HG03442 (cell line): ENCODE data around the gene SPDYE4.
"Not testable (repeated sequence)": the region's sequence is repeated elsewhere in the genome, so short reads cannot be mapped to it uniquely, and the experiment has no call there.

ENCODE experiments used
- ATAC-seq: cut with Tn5 transposase; IDR thresholded peaks from one replicate; pipeline ENCODE4 v1.9.1; 2021; ENCODE audit warnings: mild to moderate bottlenecking, moderate library complexity; ENCODE audit not compliant: unreplicated experiment

The SPDYE4 gene, protein sequence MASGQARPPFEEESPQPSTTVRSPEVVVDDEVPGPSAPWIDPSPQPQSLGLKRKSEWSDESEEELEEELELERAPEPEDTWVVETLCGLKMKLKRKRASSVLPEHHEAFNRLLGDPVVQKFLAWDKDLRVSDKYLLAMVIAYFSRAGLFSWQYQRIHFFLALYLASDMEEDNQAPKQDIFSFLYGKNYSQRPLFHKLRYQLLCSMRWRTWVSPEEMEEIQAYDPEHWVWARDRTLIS

DNA sequence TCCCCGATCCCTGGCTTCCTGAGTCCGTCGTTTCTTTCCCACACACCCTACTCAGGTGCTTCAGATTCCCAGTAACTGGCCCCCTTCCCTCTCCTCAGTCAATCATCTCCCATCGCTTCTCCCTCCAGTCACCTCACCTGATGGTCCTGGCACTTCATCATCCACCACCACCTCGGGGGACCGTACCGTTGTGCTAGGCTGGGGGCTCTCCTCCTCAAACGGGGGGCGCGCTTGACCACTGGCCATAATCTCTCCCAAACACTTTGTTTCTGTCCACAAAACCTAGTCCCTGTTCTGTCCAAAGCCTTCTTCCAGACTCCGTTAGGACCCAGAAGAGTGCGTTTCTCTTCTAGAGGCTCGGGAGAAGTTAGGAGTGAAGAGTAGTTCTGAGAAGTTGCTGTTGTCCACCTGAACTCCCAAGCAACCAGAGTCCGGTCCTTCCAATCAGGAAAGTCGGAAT, at the start of gene SPDYE4:
TSS of gene SPDYE4 (minus strand) at position 410 of the 460 bp plus-strand sequence. CDS start at position 246, 164 bp downstream.
- no peak for ATAC-seq

DNA sequence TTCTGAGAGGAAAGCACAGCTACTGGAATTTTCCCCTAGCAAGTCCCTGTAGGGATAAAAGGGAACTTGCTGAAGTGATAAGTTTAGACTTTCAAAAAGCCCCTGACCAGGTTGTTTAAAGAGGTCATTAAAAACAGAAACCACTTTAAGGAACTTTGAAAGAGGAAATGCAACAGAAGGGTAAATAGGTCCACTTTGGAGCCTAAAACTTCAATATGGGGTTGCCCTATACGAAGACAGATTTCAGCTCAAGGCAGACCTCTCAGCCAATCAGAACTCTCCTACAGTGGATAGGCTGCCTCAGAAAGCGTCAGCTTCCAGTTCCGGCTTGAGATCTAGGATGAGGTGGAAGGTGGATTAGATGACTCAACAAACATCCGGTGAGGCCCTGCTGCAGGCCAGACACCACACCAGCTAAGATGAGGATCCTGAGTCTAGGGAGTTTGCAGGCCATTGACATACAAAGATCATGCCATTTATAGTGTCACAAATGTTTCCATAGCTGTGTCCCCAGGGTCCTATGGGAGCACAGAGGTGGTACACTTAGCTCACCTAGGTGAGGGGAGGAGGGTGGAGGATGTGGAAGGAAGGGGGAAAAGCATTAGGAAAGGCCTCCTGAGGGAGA, 48.7 kb upstream of the SPDYE4 start:
- ATAC-seq: peak; percentile 86

DNA sequence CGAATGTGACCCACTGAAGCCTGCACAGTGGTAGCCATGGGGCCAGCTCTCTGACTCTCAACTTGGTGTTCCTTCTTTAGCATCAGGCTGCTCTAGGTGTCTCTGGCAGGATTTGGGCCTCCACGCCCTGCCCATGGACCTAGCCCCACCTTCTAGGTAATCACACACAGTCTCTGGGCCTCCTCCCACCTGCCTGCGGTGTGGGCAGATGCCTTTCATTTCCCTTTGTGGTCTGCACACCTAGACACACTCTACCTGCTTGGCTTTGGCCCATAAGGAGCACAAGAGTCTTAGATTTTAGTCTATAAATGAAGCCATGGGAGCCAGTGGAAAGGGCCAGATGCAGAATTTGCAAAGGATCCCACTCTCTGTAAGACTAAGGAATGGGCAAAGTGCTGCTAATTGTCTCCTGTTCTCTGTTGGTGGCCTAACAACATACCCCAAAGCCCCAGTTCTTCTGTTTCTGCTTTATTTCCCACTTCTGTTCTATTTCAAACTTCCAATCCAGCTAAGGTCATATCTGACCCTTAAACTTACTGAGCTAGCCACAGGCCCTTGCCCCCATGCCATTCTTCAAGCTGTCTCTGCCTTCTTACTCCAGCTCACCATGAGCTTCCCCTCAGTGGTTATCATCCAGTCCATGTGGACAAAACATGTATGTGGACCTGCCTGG, 48.0 kb upstream of the SPDYE4 start:
- no peak for ATAC-seq

DNA sequence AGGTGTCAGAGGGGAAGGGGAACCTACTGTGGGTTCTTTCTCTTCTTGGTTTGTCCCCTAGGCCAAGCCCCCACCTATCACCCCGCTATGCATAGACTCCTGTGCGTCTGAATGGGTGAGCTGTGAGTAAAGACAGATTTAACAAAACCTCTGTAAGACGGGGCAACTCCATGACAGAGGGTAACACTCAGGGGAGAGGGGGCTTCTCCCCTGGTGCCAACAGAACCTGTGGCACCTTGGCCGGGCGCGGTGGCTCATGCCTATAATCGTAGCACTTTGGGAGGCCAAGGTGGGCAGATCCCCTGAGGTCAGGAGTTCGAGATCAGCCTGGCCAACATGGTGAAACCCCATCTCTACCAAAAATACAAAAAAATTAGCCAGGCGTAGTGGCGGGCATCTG, 47.0 kb upstream of the SPDYE4 start:
- ATAC-seq: not testable (repeated sequence)

DNA sequence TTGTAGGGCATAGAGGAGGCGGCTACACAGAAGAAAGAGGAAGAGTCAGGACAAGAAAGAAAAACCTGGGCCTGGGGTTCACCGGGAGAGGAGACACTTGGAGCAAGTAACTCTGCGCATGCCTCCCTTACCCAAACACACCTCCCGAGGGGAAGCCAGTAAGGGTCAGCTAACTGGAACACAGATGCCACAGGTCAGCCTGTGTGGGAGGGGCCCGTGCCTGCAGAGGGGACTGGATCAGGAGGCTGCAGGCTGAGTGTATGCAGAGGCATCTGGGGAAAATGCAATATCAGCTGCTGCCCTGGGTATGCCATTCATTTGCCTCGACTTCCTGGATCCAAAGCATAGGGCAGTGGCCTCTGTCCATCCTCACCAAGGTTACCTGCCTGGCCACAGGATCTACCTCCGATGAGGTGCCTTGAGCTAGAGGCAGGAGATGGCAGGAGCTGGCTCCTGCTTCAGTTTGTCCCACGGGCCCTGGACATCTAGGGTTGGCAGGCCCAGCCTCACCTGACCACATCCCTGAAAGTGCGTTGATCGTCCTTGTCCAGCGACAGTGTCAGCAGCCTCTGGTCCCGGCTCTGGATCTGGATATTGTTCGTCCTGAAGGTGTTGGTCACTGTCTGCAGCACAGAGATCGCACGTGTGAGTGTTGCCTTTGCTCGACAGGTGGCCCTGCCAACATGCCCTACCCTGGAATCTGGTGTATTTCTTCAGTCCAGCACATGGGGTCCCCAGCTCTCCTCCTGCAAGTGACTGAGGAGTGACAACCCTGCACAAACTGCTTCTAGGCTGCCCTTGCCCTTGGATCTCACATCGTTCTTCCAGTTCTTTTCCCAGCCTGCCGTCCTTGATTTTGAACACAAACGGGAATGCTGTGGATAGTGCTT, 45.4 kb upstream of the SPDYE4 start:
- no peak for ATAC-seq

DNA sequence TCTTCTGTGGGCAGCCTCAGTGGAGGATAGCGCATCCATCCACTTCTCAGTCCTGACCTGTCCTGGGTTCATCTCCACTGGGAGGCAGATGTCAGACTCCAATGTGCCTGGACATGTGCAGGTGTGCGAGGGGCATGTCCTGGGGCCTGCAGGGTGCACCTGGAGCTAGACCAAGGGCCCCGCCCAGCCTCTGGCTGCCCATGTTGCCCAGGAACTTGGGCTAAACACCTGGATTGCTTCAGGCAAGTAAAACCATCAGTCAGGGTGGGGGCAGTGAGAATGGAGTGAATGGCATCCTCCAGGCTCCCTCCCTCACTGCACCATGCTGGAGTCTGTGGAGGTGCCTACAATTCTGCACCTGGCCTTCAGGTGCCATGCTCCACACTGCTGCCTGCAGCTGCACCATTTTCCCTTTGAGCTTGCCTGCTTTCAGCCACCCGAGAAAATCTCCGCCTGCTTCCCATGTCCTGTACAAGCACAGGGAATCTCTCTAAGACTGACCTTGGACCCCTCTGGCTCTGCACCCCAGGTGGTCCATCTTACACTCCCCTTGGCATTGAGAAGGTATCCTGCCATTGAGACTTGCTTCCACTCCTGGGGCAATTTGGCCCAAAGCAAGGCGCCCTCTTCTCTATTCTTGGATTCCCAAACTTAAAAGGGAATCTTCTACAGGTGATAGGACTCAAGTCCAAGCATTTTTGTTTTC, 42.9 kb upstream of the SPDYE4 start:
- ATAC-seq: no peak

DNA sequence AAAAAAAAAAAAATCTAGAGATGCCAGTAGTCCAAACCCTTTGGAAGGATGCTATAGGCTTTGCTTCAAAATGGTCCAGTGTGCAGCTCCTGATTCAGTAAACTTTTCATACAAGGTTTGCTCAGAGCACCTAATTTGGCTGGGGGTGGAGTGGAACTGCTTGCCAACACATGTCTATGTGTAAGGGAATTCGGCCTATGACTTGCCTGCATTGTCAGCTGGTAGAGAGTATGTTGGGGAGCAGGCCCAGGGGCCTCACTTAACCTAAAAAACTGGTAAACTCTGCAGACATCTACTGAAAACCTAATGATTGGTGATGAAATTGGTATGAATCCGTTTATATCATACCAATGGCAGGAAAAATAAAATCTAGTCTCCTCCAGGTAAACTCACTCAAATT, 42.3 kb upstream of the SPDYE4 start:
- ATAC-seq: no peak

DNA sequence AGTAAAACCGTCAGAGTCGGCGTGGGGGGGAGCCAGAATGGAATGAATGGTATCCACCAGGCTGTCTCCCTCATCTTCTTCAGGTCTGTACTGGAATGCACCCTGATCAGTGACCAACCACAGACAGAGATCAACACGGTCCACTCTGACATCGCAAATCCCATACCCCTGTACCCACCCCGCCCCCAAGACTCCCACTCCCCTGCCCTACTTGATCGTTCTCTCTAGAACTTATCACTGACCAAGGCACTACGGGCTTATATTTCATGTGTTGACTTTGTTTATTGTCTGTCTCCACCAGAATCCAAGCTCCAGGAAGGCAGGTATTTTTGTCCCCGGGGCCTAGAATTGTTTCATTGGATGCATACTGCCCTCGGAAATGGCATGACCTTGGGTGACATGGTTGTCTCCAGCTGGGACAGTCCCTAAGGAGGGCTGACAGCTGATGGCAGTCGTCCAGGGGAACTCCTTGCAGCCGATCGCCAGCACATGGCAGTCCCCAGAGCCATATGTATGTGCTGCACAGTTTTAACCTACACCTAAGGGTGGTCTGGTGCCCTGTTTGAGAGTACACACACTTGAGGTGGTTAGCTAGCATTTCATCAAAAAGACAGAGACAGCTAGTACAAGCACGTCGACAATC, 41.3 kb upstream of the SPDYE4 start:
- ATAC-seq: no peak

DNA sequence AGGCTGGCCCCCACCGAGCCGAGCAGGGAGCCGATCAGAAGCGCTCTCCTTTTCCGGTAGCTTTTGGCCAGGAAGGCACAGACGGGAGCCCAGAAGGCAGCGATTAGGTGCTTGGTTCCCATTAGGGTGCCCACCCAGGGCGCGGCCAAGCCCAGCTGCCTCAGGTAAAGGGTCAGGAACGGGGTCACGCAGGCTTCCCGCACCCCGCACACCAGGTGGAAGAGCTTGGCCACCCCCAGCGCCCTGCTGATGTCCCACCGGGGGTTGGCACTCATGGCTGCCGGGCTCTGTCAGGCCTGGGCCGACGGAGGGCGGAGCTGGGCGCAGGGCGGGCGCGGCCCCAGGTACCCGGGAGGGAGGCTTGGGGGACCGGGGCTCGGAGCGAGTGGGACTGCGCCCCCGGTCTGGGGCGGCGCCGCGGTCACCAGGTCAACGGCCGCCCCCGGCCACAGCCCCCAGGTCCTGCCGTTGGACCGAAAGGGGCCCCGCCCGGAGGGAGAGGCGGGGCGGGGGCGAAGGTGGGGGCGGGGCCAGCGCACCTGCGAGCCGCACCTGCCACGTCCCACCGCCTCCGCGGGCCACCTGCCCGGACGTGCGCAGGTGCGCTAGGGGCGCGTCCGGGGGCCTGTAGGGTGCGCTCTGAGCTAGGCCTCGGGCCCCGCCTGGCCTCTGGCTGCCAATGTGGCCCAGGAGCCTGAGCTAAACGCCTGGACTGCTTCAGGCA, 40.7 kb upstream of the SPDYE4 start, which contains the start of gene MFSD6L:
TSS of gene MFSD6L (minus strand) at position 520 of the 724 bp plus-strand sequence. CDS start at position 275, 245 bp downstream.
- ATAC-seq: no peak

DNA sequence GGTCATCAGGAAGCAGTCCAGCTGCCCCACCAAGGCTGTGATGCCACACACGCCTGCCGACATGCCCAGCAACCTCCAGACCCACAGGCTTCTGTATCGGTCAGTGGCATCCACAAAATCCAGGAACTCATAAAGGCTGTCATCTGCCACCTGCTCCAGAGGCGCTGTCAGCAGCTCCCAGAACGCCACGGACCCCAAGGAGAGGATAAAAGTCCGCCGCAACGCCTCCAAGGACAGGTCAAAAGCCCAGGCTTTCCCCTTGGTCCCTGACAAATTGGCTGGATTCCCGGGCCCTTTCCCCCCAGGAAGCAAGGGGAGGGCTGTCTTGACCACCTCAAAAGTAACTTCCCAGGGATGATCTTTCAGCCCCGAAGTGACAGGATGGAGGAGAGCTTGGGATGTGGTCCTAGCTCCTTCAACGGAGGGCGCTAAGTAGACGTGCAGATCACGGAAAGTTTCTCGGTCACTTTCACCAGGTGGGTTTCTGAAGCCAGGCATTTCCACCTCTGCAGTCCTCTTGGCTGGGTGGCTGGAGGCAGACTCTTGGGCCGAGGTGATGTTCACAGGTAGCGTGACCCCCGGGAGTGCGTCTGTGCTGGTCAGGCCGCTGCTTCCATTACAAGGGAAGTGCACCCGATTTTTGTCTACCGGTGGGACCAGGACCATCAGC, 40.0 kb upstream of the SPDYE4 start:
- no peak for ATAC-seq

DNA sequence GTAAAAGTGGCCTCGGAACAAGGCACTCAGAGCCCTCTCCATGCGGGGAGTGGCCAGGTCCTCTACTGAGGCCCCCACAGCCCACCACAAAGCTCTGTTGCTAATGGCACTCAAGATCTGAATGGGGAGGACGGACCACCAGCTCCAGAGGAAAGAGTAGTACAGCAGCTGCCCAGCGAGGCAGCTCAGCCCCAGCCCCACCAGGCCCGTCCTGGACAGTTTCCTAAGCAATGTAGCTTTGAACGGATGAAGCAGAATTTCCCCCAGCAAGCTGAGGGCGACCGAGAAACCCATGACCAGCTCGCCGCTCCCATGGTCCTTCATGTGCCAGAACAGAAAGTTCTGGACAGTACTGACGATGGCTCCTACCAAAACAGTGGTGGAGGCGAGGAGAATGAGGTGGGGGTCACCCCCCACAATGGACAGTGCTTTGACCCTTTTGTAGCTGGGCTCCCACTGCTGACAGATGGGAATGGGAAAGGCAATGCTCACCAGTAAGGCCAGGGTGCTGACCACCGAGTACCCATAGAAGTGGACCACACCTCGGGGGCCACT, 39.4 kb upstream of the SPDYE4 start:
- no peak for ATAC-seq

DNA sequence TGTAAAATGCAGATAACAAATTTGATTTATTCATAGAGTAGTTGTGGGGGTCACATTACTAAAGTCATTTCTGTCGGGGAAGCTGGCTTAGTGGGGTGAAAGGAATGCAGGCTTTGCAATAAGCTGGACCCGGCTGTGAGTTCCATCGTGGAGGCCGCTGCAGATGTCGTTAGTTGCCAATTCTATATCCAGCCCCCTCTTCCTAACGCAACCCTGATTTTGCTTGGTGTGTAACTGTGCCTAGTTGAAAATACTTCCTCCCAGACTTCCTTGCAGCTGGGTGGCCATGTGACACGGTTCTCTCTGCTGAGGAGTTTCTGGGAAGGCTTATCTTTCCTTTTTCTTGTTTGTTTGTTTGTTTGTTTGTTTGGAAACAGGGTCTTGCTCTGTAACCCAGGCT, 36.3 kb upstream of the SPDYE4 start:
- no peak for ATAC-seq

DNA sequence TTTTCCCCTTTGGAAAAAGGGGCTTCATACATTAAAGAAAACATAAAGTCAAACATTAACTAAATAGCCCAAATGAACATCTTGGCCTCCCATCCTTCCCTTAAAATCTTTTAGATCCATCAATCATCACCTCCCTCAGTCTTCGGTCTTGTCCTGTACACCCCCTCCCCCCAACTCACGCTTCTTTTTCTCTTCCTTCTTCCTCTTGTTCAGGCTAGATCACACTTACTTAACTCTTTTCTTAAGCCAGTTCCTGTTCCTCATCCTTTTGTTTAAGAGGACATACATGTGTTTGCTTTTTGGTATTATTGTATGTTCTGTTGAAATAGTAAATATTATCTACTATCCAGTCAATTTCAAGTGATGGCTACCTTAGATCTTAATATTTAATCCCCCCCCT, 35.3 kb upstream of the SPDYE4 start:
- ATAC-seq: no peak

DNA sequence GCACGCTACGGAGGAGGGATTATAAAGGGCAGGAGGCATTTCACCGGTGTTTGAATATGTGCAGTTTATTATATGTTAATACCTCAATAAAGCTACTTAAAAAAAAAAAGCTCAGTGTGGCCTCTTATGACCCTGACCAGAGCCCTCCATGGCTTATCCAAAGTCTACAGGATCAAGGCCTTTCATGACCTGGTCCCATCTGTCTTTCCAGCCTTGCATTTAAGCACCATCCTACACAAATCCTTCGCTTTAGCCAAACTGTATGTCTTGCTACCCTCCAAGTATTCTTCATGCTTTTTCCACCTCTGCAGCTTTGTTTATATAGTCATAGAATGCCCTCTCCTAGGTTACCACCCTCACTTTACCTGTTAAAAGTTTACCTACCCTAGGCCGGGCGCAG, 34.3 kb upstream of the SPDYE4 start:
- ATAC-seq: no peak

DNA sequence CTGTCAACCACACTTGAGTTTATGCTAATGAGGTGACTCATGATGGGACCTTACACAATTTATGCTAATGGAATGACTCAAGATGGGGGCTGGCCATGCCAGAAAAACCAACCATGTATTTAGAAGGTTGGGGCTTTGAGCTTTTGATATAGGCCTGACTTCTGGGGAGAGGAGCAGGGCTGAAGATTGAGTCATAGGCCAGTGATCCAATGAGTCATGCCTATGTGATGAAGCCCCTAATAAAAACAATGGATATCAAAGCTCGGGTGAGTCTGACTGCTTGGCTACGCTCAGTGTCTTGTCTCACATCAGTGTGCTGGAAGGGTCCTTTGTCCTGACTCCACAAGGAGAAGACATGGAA, 33.5 kb upstream of the SPDYE4 start:
- no peak for ATAC-seq

DNA sequence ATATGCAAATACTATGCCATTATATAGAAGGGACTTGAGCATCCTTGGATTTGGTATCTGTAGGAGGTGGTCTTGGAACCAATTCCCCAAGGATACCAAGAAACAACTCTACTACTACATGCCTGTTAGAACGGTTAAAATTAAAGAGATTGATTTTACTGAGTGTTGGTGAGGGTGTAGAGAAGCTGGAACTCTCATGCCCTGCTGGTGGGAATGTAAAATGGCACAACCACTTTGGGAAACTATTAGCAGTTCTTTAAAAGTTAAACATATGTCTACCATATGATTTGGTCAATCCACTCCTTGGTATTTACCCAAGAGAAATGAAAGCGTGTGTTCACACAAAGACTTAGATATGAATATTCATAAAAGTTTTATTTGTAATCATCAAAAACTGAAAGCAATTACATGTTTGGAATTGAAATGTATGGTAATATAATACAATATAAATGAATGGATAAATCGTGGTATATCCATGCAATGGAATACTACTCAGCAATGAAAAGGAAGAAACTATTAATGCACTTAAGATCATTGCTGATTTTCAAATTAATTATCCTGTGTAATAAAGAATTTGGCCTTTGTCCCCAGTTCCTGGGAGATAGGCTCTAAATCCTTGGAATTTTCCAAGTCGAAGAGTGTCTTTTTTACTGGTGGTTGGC, 33.0 kb upstream of the SPDYE4 start:
- ATAC-seq: no peak

DNA sequence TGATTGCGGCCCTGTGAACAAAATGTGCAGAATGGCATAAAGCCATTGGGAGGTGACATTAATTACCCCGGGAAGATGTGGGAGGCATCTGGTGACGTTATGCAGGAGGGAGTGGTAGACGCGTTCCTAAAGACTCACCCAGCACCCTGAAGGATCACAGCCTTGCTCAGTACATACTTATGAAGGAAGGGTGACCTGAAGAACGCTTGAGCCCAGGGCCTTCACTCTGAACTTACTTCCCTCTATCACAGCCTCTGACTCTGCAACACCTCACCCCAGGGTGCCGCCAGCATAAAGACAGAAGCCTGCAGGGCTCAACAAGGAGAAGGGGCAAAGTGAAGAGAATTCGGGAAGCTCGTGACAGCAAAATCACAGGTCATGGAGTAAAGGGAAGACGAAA, 31.4 kb upstream of the SPDYE4 start:
- no peak for ATAC-seq

DNA sequence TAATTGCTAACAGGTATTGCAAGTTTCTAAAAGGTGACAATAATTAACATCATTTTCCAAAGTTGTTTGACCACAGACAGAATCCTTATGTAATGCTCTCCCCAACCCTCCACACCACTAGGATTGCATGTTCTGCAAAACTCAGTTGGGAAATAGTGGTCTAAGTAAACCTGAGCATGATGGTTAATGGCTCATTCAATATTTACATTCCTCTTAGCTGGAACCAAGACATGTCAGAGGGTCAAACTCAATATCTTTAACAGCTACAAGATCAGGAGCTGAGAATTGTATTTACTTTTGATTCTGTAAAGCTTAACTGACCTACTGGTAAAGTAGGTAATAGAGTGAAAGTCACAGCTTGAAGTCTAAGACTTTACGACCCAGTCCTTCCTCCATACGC, 30.7 kb upstream of the SPDYE4 start:
- ATAC-seq: no peak
